HepG2 (cell line): ENCODE results near the gene SEMA4B. TPM values are rescaled to one million over a fixed set of nuclear protein-coding genes. Genes with fewer than 3 reads are reported as not detected.

Experiments
- ATAC-seq: fragments of 200-7000 bp; cut with Tn5 transposase; 3 replicates; pipeline ENCODE4 v1.9.1; 2020; ENCODE audit warnings: mild to moderate bottlenecking, moderate library complexity
- BruUV-seq: library from RNA; stranded (reverse); fragments of 400-500 nt; replicated peaks from 2 replicates; lab custom pipeline; 2021; lab: Mats Ljungman, UMichigan
- CTCF ChIA-PET: fragments of 300-600 bp; formaldehyde crosslinking; extraction: SDS; loops from one replicate; lab custom pipeline; 2021; ENCODE audit warnings: low total read pairs, inconsistent platforms, low intra/inter-chr PET ratio; lab: Yijun Ruan, JAX
- POLR2A ChIA-PET: fragments of 350-600 bp; sonication (Branson Sonifier 250); formaldehyde crosslinking; loops from one replicate; lab custom pipeline; 2020; ENCODE audit warnings: antibody characterized with exemption, inconsistent platforms; lab: Yijun Ruan, JAX
- DNase-seq: peaks from one replicate; pipeline ENCODE4 v3.0.0-alpha.2; 2015; ENCODE audit warnings: low spot score
- FAIRE-seq: peaks from 3 replicates; lab custom pipeline; 2011; peaks lifted over from hg19 to GRCh38; lab: Jason Lieb, UNC
- H2AFZ ChIP-seq: one replicate; pipeline ENCODE4 v1.6.1; 2011; ENCODE audit warnings: low read length, inconsistent platforms
- H3K27ac ChIP-seq: fragments of 300-600 bp; 3 replicates; pipeline ENCODE4 v1.8.0; 2011; ENCODE audit warnings: mixed run types, mild to moderate bottlenecking, mixed read lengths, low read length, inconsistent platforms; ENCODE audit not compliant: insufficient read depth; ENCODE audit errors: extremely low read length
- H3K27me3 ChIP-seq, 2 experiments: fragments of 200-600 bp in 1 of 2; 2 replicates in 1 of 2; 3 replicates in 1 of 2; pipeline versions ENCODE4 v1.6.0 to v1.8.0; 2011; ENCODE audit warnings: low read length in 2 of 2, mild to moderate bottlenecking in 2 of 2, moderate library complexity in 2 of 2, inconsistent platforms in 1 of 2; ENCODE audit not compliant: insufficient read depth in 2 of 2, control insufficient read depth in 1 of 2
- H3K36me3 ChIP-seq, 2 experiments: fragments of 200-600 bp in 1 of 2; replicated peaks in 1 of 2; 2 replicates in 1 of 2; 3 replicates in 1 of 2; pipeline versions ENCODE4 v1.5.1 to v1.8.0; 2011; ENCODE audit warnings: low read length in 2 of 2, inconsistent platforms in 1 of 2; ENCODE audit not compliant: insufficient read depth in 2 of 2, control insufficient read depth in 1 of 2
- H3K4me1 ChIP-seq: 2 replicates; pipeline ENCODE4 v1.5.1; 2012; ENCODE audit warnings: low read length, inconsistent platforms; ENCODE audit not compliant: insufficient read depth
- H3K4me2 ChIP-seq: 2 replicates; pipeline ENCODE4 v1.6.0; 2011; ENCODE audit warnings: low read depth, low read length, inconsistent platforms
- H3K4me3 ChIP-seq, 3 experiments: fragments of 200-600 bp in 1 of 3; sonication (generic), shearing (Covaris generic) in 1 of 3; replicated peaks in 1 of 3; 2 replicates each; pipeline ENCODE4 v1.5.1; 2011 to 2016; ENCODE audit warnings: low read length in 3 of 3, inconsistent platforms in 2 of 3, low read depth in 2 of 3, mild to moderate bottlenecking in 2 of 3, control low read depth in 1 of 3, mixed read lengths in 1 of 3; ENCODE audit not compliant: insufficient read depth in 1 of 3
- H3K79me2 ChIP-seq: one replicate; pipeline ENCODE4 v1.6.1; 2011; ENCODE audit warnings: low read length, inconsistent platforms; ENCODE audit not compliant: insufficient read depth
- H3K9ac ChIP-seq: 2 replicates; pipeline ENCODE4 v1.6.0; 2011; ENCODE audit warnings: mild to moderate bottlenecking, low read depth, low read length, inconsistent platforms; ENCODE audit not compliant: insufficient read depth
- H3K9me3 ChIP-seq: 2 replicates; pipeline ENCODE4 v1.5.1; 2012; ENCODE audit warnings: mild to moderate bottlenecking, low read length
- H4K20me1 ChIP-seq: 2 replicates; pipeline ENCODE4 v1.6.0; 2011; ENCODE audit warnings: inconsistent platforms, mild to moderate bottlenecking, low read length, moderate library complexity; ENCODE audit not compliant: insufficient read depth
- AHDC1 ChIP-seq: sonication (generic); formaldehyde crosslinking; IDR thresholded peaks from 2 replicates; pipeline ENCODE4 v1.5.1; 2020; ENCODE audit warnings: mild to moderate bottlenecking, missing genetic modification reagents, borderline replicate concordance
- ETV5 ChIP-seq: IDR thresholded peaks from 2 replicates; pipeline ENCODE4 v1.6.1; 2018; ENCODE audit warnings: missing biosample characterization, missing genetic modification reagents, inconsistent platforms, borderline replicate concordance
- FOSL1 ChIP-seq: sonication (generic); formaldehyde crosslinking; IDR thresholded peaks from 2 replicates; pipeline ENCODE4 v1.9.0; 2021; ENCODE audit warnings: missing genetic modification reagents, borderline replicate concordance
- FOSL2 ChIP-seq: sonication (generic); formaldehyde crosslinking; IDR thresholded peaks from 2 replicates; pipeline ENCODE4 v1.4.0; 2020; ENCODE audit warnings: missing genetic modification reagents
- NCOA2 ChIP-seq: sonication (generic); formaldehyde crosslinking; IDR thresholded peaks from 2 replicates; pipeline ENCODE4 v1.8.0; 2022; ENCODE audit warnings: inconsistent platforms
- NR2F6 ChIP-seq, 2 experiments: IDR thresholded peaks; 2 replicates each; pipeline ENCODE4 v1.6.1; 2016; ENCODE audit warnings: antibody characterized with exemption in 1 of 2, mild to moderate bottlenecking in 1 of 2
- PHF8 ChIP-seq: sonication (generic); formaldehyde crosslinking; IDR thresholded peaks from 2 replicates; pipeline ENCODE4 v1.5.0; 2020; ENCODE audit warnings: missing genetic modification reagents
- POLR2AphosphoS5 ChIP-seq: IDR thresholded peaks from 2 replicates; pipeline ENCODE4 v1.6.1; 2012; ENCODE audit warnings: low read depth, low read length
- RARA ChIP-seq: IDR thresholded peaks from 2 replicates; pipeline ENCODE4 v1.6.1; 2016; ENCODE audit warnings: missing genetic modification reagents, missing compliant biosample characterization
- REXO4 ChIP-seq: sonication (generic); formaldehyde crosslinking; IDR thresholded peaks from 2 replicates; pipeline ENCODE4 v1.8.0; 2022; ENCODE audit warnings: missing genetic modification reagents, mild to moderate bottlenecking, borderline replicate concordance
- RXRB ChIP-seq: IDR thresholded peaks from 2 replicates; pipeline ENCODE4 v1.6.1; 2016; ENCODE audit warnings: borderline replicate concordance, missing genetic modification reagents, missing compliant biosample characterization
- SNAI1 ChIP-seq: sonication (generic); formaldehyde crosslinking; IDR thresholded peaks from 2 replicates; pipeline ENCODE4 v1.5.0; 2020; ENCODE audit warnings: mild to moderate bottlenecking, missing genetic modification reagents, borderline replicate concordance
- THYN1 ChIP-seq: sonication (generic); formaldehyde crosslinking; IDR thresholded peaks from 2 replicates; pipeline ENCODE4 v1.8.1; 2023; ENCODE audit warnings: low read depth, mild to moderate bottlenecking, moderate library complexity, missing genetic modification reagents, borderline replicate concordance
- ZFP82 ChIP-seq: sonication (generic); formaldehyde crosslinking; IDR thresholded peaks from 2 replicates; pipeline ENCODE4 v1.5.1; 2020; ENCODE audit warnings: mild to moderate bottlenecking, missing genetic modification reagents, borderline replicate concordance
- ZNF496 ChIP-seq: sonication (generic); formaldehyde crosslinking; IDR thresholded peaks from 2 replicates; pipeline ENCODE4 v1.8.1; 2023; ENCODE audit warnings: mild to moderate bottlenecking, moderate library complexity, missing genetic modification reagents; ENCODE audit not compliant: insufficient replicate concordance
- ZNF652 ChIP-seq: IDR thresholded peaks from 2 replicates; pipeline ENCODE4 v1.6.1; 2016; ENCODE audit warnings: low read depth, borderline replicate concordance
- ZNF766 ChIP-seq: sonication (generic); formaldehyde crosslinking; IDR thresholded peaks from 2 replicates; pipeline ENCODE4 v1.5.0; 2020; ENCODE audit warnings: missing genetic modification reagents, borderline replicate concordance
- WGBS: methylation state at CpG from one replicate; pipeline ENCODE4 v1.1.6; 2017; ENCODE audit warnings: low lambda C conversion rate; 5-methylcytosine and 5-hydroxymethylcytosine counted together
- in situ Hi-C: cut with HindIII; loops from 2 replicates; pipeline ENCODE4 v1.10.0; 2017; ENCODE audit warnings: low pct_unique_long_range_greater_than_20kb; ENCODE audit not compliant: extremely low pct_ligation_motif_present
- intact Hi-C: fragments of 100-400 bp; cut with micrococcal nuclease; formaldehyde crosslinking; loops from one replicate; pipeline ENCODE4 v1.10.0; 2022; ENCODE audit not compliant: unreplicated experiment
- polyA plus RNA-seq, 8 experiments: library from polyadenylated mRNA; depleted of rRNA in 3 of 8; stranded (reverse) in 7 of 8; unstranded in 1 of 8; fragments of >200 nt; fragmentation: Illumina TruSeq in 4 of 8; extraction: Trizol in 4 of 8; gene quantifications; 2 replicates each; pipeline versions ENCODE4 v1.2.1 to v1.2.3, GENCODE V29; 2011 to 2016; ENCODE audit warnings: low read depth in 4 of 8, missing spikeins in 1 of 8, mixed read lengths in 1 of 8; ENCODE audit not compliant: insufficient read depth in 1 of 8
- total RNA-seq, 5 experiments: library from RNA; depleted of rRNA; stranded (reverse); fragments of >200 nt; fragmentation: Illumina TruSeq; extraction: Trizol; gene quantifications; 2 replicates each; pipeline ENCODE4 v1.2.3, GENCODE V29; 2016; ENCODE audit warnings: low read depth in 1 of 5
- TF ChIP-seq, protein P1 (sequence below): sonication (generic); formaldehyde crosslinking; IDR thresholded peaks from 2 replicates; pipeline ENCODE4 v1.5.0; 2020; ENCODE audit warnings: missing genetic modification reagents, mild to moderate bottlenecking, borderline replicate concordance

SEMA4B gene
- total and polyA plus RNA-seq, 2 of the 13 experiments (the other 11 are each of a cell fraction or from before 2014, with no cell fraction given) = 2.1 to 17.0 TPM

GRCh38 chr15:90264671-90265070 is 63.5 kb downstream of the SEMA4B start:
- peak; percentile 68 for ATAC-seq
- H4K20me1 ChIP-seq = peaks cover 3% of the 10 kb centered on the region
- H2AFZ ChIP-seq = no peak overlapping the region
- no TSS peak for BruUV-seq
- H3K4me1 ChIP-seq = peaks cover 61% of the 10 kb centered on the region
- H3K4me3 ChIP-seq = peak overlapping the region; percentile 71 to 78 (median 72)
- H3K9me3 ChIP-seq = no peaks in the 10 kb centered on the region
- FAIRE-seq = peak; percentile 54
- peaks cover 2 to 6% of the 10 kb centered on the region in 2 experiments; a peak in 3 of 5 replicates for H3K36me3 ChIP-seq
- ChIA-PET CTCF (no interaction called here), POLR2A (no interaction called here)
- H3K4me2 ChIP-seq = peak overlapping the region; percentile 87
- H3K27me3 ChIP-seq = no peaks in the 10 kb centered on the region; a peak in 1 of 5 replicates
- 0% methylated on average over 2 of the region's 4 CpGs for WGBS
- in situ Hi-C loops (no loop called here), intact Hi-C loops (loop anchor here (2.0 to 5.0 kb wide), 2 partner anchors 16 to 32 kb away; partner anchors contain the start of genes CIB1, GDPGP1 and TTLL13)
- DNase-seq = peak; percentile 60
- peaks cover 34% of the 10 kb centered on the region for H3K79me2 ChIP-seq
- peak overlapping the region; percentile 88 for H3K9ac ChIP-seq
- peak overlapping the region; percentile 83 for H3K27ac ChIP-seq
- peak; percentile 86 for TF ChIP-seq ETV5
- TF ChIP-seq FOSL2 (CRISPR knock-in tag) = peak; percentile 89
- TF ChIP-seq SNAI1 = no peak
- TF ChIP-seq FOSL1 (CRISPR knock-in tag) = 0 out of 2 replicates have a peak, but pooled peaks have one; percentile 21
- no peak for TF ChIP-seq REXO4 (CRISPR knock-in tag)
- peak; percentile 43; the same call in 1 of the 2 replicates for TF ChIP-seq POLR2AphosphoS5
- TF ChIP-seq ZFP82 (CRISPR knock-in tag) = peak; percentile 47; the same call in 1 of the 2 replicates
- TF ChIP-seq AHDC1 = peak; percentile 49; the same call in 1 of the 2 replicates
- TF ChIP-seq ZNF496 (CRISPR knock-in tag) = no peak
- no peak for TF ChIP-seq NR2F6 (IDR thresholded peaks at IDR 0.05)
- peak; percentile 13; the same call in 1 of the 2 replicates for TF ChIP-seq NR2F6 (CRISPR knock-in tag; IDR thresholded peaks at IDR 0.05)
- TF ChIP-seq, protein P1, sequence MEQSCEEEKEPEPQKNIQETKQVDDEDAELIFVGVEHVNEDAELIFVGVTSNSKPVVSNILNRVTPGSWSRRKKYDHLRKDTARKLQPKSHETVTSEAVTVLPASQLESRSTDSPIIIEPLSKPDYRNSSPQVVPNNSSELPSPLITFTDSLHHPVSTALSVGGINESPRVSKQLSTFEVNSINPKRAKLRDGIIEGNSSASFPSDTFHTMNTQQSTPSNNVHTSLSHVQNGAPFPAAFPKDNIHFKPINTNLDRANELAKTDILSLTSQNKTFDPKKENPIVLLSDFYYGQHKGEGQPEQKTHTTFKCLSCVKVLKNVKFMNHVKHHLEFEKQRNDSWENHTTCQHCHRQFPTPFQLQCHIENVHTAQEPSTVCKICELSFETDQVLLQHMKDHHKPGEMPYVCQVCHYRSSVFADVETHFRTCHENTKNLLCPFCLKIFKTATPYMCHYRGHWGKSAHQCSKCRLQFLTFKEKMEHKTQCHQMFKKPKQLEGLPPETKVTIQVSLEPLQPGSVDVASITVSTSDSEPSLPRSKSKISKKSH (CRISPR knock-in tag) = no peak
- peak; percentile 56 for TF ChIP-seq RARA (CRISPR knock-in tag)
- peak; percentile 42; the same call in 1 of the 2 replicates for TF ChIP-seq ZNF652
- TF ChIP-seq ZNF766 (CRISPR knock-in tag) = 0 out of 2 replicates have a peak, but pooled peaks have one; percentile 3
- no peak for TF ChIP-seq PHF8 (CRISPR knock-in tag)
- no peak for TF ChIP-seq NCOA2 (CRISPR knock-in tag)
- peak; percentile 21; the same call in 1 of the 2 replicates for TF ChIP-seq RXRB (CRISPR knock-in tag)
- 0 out of 2 replicates have a peak, but pooled peaks have one; percentile 6 for TF ChIP-seq THYN1 (CRISPR knock-in tag)
